Superior temporal gyrus (tissue), 1 donor: ENCODE measurements around the gene SLC7A6.

Experiments
- DNase-seq: peaks from one replicate; pipeline ENCODE4 v3.0.0-alpha.2; 2016; ENCODE audit errors: extremely low spot score

Gene SLC7A6

DNA sequence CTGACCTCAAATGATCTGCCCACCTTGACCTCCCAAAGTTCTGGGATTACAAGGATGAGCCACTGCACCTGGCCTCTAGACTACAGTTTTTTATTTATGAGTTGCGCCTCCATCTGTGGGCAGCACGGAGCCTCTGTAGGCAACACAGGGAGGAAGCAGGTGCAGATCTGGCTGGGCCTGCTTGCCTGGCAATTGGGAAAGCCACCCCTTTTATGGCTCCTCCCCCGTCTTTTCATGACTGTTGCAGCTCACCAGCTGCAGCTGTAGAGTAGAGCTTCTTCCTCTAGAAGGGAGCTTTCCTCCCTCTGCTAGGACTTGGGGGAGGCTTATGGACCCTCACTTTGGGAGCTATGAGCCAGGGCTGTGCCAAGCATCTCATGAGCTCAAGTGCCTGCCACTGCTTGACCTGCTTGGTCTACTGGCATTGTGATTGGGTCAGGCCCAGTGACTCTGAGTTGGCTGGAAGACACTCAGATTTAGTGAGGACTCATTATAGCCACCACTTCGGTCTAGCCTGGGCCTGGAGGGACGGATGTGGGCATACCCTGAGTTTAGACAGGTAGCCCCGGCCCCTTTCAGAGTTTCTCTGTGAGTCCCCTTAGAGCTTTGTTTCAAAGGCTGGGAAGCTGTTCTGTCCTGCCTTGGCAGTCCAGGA is 6.9 kb upstream of the SLC7A6 start:
- peak; percentile 33 for DNase-seq

DNA sequence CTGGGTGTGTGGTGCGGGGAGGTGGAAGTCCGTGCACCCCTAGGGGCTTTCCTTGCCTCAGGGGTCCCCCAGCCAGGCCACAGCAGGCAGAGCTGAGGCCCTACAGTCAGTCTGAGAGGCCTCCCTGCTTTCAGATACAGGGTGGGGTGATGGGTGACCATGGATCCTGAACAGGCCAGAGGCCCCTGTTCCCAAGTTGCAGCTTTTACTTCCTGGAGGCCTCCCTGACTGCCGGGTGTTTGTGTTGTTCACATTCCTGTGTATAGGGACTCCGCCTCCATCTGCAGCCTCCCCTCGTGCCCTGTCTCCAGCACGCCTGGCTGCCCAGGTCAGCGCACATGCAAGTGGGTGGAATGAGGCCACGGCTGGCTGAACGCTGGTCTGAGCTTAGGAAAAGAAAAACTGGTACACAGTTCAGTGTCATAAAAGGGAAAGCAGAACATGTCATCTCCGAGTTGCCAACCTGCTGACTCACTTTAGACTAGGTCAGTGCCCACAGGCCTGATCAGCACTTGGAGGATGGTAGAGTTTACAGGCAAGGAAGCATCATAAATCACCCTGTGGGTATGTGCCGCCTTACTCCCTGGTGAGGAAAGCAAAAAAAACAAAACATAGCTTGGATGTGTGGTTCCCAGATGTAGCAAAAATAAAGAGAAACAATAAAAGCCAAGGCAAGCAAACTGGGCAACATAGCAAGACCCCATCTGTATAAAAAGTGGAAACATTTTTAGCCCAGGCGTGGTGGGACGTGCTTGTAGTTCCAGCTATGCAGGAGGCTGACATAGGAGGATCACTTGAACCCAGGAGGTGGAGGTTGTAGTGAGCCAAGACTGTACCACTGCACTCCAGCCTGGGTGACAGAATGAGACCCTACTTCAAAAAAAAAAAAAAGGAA is 6.2 kb upstream of the SLC7A6 start:
- no peak for DNase-seq

DNA sequence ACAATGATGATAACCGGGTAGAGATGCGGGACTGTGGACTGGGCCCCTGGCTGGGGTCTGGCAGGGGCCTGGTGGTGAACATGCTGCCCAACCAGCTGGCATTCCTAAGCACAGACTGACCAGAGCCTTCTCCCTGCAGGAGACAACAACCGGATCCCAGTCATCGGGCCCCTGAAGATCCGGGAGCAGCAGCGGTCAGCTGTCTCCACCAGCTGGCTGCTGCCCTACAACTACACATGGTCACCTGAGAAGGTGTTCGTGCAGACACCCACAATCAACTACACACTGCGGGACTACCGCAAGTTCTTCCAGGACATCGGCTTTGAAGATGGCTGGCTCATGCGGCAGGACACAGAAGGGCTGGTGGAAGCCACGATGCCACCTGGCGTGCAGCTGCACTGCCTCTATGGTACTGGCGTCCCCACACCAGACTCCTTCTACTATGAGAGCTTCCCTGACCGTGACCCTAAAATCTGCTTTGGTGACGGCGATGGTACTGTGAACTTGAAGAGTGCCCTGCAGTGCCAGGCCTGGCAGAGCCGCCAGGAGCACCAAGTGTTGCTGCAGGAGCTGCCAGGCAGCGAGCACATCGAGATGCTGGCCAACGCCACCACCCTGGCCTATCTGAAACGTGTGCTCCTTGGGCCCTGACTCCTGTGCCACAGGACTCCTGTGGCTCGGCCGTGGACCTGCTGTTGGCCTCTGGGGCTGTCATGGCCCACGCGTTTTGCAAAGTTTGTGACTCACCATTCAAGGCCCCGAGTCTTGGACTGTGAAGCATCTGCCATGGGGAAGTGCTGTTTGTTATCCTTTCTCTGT is 5.1 kb upstream of the SLC7A6 start:
- DNase-seq = no peak

DNA sequence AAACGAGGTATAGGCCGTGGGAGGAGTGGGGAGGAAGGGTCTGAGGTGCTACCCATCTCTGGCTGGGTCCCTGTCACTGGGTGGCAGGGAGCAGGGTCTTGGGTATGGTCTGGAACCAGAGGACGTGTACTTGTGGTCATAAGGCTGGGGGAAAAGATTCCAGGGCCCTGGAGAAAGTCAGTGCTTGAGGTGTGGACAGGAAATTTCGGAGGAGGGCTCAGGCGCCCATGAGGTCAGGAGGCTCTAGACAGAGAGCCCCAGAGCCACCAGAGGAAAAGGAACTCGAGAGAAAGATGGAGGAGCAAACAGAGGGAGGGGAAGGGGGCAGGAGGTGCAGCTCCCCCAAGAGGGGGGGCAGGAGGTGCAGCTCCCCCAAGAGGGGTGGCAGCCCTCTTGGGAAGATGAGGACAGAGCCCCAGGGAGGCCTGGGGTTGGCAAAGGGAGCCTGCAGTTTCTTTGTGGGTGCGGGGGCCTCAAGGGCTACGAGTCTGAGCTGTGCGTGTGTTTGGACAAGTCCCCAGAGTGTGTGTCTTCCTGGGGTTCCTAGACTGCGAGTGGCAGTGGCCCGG is 683 bp upstream of the SLC7A6 start:
- DNase-seq = no peak

DNA sequence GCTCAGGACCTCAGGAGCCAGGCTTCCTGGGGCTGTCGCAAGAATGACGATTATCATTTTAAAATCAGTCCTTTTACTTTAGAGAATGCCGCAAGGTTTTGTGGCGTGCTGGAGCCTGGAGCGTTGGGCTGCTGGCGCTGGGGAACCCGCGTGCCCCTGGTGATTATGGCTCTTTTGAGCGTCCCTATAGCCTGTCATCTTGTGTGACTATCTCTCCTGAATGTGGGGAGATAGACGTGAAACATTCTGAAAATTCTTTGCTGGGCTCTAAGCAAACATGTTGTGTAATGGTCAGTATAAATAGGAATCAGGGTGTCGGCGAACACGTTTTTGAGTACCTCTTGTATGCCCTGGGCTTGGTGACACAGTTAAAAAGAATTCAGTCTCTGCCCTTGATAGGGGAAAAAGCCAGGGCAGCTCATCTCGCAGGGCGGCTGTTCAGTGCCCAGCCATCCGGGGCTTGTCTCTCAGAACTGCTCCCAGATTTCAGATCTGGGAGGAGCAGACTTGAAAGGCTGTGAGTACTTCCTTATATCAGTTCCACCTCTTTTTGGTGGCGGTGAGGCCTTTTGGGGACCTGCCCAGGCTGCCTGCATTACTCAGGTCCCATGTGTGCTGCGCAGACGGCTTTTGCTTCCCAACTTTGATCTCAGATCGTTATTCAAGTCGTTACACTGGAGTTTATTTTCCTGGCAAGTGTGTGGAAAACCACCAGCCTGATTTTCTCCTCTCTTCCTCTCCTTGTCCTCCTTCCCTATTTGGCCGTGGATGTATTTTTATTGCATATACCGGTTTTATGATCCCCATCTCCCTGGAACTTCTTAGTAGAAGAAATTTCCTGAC is 973 bp downstream of the SLC7A6 start:
- peak; percentile 51 for DNase-seq

DNA sequence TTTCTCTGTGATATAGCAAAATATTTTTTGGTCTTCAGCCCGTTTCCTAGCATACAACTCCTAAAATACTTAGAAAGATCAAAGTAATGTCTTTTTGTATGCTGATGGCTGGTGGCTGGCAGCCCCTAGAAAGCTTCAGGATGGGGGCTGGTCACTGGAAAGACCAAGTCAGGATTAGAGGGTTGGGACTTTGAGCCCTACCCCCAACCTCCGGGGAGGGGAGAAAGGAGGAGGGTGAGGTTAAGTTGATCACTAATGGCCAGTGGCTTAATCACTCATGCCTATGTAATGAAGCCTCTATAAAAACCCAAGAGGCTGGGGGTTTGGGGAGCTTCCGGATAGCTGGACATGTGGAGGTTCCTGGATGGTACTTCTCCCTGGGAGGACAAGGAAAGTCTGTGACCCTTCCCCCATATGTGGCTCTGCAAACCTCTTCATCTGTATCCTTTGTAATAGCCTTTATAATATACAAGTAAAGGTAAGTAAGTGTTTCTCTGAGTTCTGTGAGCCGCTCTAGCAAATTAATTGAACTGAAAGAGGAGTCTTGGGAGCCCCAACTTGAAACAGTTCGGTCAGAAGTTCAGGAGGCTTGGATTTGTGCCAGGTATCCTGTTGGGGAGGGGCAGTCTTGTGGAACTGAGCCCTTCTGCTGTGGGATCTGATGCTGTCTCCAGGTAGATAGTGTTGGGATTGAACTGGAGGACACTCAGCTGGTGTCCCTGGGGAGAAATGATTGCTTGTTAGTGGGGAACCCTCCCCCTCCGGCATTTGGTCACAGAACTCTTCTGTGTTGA is 3.5 kb downstream of the SLC7A6 start:
- no peak for DNase-seq

DNA sequence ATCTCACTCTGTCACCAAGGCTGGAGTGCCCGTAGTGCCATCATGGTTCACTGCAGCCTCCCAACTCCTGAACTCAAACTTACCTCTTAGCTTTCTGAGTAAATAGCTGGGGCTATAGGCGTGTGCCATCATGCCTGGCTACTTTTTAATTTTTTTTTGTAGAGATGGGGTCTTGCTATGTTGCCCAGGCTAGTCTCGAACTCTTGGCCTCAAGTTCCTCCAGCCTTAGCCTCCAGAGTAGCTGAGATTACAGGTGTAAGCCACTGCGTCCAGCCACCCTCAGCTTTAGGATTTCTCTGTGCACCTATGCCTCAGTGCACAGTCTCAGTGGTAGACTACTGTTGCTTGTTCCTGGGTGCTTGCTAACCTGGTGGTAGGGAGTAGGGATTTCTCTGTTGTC is 5.5 kb downstream of the SLC7A6 start:
- DNase-seq = no peak

DNA sequence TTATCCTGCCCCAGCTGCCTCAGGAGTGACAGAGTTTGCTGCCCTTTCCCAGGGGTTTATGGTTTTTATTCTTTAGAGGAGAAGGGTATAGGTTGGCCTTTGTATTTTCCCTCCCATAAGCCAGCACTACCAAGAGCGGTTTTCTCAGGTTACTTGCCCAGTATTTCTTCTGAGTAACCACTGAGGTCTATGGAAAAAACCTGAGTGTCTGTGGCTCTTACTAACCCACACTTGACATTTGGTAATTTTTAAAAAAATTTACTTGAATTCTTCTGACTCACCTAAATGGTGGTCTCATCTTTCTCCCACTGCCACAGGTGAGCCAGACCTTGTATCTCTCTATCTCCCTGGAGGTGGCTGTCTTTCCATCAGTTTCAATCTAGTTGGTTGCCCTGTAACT is 6.0 kb downstream of the SLC7A6 start:
- no peak for DNase-seq

DNA sequence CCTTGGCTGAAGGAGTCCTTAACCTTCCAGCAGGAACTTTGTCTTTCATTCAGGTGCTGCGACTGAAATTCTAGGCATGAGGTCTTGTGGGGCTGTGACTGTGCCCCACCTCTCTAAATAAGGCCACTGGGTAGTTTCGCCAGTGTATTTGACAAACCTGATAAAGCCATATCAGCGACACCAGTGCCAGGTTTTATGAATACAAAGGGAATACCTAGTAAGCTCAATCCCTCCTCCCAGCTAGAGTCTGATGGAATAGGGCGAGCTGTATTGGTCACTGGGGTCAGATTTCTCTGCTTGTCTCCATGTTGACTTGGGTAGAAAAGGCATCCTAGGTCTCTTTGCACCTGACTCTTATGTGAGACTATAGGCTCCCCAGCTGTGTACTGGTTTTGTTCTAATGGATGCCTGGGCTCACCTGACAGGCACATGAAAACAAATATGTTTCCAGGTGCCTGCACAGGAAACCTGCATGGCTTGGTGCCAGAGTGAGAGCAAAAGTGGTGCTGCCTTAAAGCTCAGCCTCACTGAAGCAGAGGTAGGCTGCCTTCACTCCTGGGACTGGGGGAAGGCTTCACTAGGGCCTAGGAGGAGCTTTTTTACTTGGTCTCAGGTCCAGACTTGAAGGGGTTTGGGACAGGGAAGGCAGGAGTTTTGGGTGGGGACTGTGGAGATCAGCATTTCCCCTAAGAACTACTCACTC is 8.3 kb downstream of the SLC7A6 start:
- DNase-seq = no peak

DNA sequence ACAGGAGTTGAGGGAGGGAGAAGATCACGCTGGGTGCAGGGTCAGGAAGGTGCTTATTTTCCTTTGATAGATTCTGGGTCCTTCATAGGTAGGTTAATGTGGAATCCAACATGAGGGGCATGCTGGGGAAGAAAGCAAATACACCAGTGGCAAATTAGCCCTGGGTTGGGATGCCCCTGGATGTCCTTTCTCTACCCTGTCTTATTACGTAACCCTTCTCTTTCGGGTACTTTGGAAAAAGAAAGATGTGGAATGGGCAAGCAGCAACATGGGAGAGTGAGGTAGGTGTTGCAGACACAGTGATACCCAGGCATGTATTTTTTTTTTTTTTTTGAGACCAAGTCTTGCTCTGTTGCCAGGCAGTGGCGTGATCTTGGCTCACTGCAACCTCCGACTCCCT is 9.1 kb downstream of the SLC7A6 start:
- DNase-seq = no peak

DNA sequence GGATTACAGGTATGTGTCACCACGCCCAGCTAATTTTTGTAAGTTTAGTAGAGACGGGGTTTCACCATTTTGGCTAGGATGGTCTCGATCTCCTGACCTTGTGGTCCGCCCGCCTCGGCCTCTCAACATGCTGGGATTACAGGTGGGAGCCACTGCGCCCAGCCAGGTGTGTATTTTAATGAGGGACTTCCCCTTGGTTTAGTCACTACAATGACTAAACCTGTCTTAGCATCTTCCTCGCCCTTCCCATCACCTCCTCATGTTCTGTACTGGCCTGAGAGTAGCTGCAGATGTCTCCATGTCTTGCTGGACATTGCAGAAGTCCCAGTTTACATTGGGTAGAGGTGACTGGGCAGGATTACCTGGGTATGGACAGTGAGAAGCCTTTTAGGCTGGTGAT is 9.6 kb downstream of the SLC7A6 start:
- DNase-seq = no peak

DNA sequence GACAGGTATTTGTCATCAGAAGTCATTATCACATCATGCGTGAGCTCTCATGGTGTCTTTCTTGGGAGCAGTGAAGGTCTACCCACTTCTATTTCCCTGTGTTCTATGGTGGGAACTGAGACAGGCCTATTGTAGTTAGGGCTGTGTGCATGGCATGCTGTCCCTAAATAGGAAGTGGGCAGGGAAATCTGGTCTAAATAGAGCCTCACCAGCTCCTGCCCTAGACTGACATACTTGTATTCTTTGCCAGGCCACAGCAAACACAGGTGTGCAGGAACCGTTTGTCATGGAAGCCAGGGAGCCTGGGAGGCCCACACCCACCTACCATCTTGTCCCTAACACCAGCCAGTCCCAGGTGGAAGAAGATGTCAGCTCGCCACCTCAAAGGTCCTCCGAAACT is 10.1 kb downstream of the SLC7A6 start:
- DNase-seq = no peak

DNA sequence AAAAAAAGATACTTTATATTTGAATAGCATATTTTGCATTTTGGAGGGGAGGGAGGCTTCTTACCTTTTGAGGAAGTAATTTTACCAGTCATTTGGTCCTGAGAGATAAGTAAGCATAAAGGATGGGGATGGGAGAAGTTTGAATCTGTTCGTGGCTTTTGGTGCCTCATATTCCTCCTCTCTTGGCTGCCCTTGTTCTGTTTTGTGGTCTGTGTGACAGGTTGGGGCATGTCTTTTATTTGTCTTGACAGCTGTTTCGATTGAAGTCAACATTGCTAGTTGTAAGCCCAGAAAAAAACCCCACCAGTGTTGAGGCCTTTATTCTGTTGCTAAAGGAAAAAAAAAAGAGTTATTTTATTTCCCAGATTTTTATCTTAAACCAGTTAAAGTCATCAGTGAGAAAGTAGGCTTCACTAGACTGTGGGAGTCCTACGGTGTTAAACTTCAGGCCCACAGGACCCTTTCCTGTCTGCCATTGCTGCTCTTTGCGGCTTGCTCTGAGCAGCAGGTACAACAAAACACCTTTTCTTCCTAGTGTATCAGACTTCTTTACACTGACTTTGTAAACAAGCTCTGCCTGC is 11.4 kb downstream of the SLC7A6 start:
- no peak for DNase-seq

DNA sequence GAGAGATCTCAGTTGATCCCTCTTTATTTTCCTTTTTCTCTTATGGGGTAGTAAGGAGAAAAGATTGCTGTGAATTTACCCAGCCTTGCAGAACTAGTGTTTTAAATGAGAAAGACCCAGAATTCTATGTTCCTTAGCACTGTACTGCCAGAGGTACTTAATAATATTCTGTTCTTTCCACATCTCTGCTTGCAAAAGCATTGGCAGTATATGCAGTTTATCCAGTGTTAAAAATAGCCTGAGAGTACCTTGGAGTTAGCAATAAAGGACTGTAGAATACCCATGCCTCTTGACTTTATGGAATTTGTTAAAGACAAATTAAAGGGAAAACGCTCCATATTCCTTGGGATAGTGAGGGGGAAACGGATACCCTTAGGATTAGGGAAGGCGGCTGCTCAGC is 11.9 kb downstream of the SLC7A6 start:
- no peak for DNase-seq

DNA sequence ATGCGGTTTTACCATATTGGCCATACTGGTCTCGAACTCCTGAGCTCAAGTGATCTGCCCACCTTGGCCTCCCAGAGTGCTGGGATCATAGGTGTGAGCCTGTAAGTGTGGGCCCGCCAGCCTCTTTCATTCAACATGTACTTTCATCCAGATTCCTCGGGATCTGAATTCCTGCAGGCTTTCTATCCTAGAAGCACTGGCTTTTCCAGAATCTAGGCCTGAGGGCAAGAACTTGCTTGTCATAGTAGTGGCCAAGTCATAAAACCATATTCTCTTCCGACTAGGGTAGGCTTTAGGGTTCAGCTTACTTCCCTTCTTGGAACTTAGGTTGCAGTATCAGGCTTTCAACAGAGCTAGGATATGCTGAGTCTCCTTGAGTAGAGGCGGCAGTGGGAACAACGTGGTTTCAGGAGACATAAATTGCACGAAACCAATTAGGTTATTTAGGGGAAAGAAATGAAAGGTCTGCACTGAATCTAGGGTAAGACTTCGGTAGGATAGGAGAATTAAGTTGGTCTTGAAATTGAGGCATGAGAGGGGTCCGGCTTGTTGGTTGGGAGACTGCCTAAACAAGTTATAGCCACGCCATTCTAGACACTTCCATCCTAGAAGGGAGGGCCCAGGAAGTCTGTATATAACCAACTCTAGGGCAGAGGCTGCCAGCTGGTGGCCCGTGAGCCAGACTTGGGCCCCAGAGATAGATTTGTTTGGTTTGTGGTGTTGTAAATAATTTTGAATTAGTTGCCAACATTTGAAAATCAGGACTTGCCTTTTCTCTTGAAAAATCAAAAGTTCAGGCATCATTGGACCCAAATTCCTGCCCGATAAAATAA is 15.6 kb downstream of the SLC7A6 start:
- no peak for DNase-seq

DNA sequence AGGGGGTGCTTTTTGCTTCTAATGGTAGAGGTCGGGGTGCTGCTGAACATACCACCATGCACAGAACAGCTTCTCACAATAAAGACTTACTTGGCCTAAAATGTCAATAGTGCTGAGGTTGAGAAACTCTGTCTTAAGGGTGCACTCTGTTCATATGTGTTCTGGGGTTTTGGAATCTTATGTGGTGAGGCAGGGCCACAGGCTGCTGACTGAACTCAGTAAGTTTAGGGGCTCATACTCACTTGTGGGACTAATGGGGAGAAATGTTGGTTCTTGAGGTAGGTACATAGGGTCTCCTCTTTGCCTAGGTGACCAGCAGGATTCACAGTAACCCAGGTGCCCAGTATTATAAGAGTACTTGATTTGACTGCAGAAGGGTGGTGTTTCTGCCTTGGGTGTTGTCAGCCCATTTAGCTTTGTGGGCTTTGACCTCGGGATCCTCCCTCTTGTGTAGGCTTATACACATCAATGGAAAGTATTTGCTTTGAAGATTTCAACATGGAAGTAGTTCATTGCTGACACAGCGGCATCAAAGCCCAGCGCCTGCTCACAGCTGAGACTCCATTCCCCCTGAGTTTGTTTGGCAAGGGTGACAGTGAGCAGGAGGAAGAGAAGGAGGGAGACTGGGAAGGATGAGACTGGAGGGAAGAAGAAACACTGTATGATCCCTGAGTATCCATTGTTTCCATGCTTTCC is 17.2 kb downstream of the SLC7A6 start:
- no peak for DNase-seq

DNA sequence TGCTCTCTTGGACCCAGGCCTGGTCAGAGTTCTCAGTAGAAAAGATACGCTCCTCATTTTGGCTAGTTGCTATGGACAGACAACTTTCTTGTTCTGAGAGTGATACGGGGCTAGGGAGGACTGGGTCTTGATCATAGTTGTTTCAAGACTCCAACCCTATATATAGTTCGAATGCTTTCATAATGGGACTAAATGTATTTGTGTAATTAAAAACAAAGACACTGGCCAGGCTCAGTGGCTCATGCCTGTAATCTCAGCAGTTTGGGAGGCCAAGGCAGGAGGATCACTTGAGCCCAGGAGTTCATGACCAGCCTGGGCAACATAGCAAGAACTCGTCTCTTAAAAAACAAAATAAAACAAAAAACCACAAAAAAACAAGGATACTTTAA is 17.7 kb downstream of the SLC7A6 start:
- no peak for DNase-seq

DNA sequence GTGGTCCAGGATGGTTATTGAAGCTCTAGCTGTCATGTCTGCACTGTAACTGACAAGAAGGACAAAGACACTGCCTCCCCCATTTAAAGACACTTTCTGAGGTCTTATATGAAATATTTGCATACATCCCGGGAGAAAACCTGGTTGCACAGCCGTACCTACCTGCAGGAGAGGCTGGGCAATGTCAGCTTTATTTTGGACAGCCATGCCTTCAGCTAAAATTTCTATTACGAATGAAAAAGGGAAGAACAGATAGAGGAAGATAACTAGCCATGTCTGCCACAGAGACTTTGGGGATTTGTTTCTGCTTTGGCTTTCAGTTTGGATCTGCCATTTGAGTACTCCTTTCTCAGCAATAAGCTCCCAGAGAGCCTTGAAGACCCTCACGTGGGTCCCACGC is 19.0 kb downstream of the SLC7A6 start:
- DNase-seq = no peak
